Astrocyte (in vitro differentiated cells and primary cell): ENCODE data around the gene FAS. TPM values are rescaled to one million over a fixed set of nuclear protein-coding genes. Genes with fewer than 3 reads are reported as not detected.

ENCODE experiments used
- DNase-seq: peaks from one replicate; pipeline ENCODE4 v3.0.0-alpha.2; 2010; ENCODE audit warnings: low read depth
- FAIRE-seq: peaks from 2 replicates; lab custom pipeline; 2011; peaks lifted over from hg19 to GRCh38; lab: Jason Lieb, UNC
- H2AFZ ChIP-seq: 2 replicates; pipeline ENCODE4 v1.6.0; 2012; ENCODE audit warnings: low read depth, low read length, inconsistent platforms
- H3K27ac ChIP-seq: 2 replicates; pipeline ENCODE4 v1.5.1; 2011; ENCODE audit warnings: low read depth, low read length, inconsistent platforms
- H3K27me3 ChIP-seq: 2 replicates; pipeline ENCODE4 v1.6.0; 2011; ENCODE audit warnings: low read length, inconsistent platforms; ENCODE audit not compliant: insufficient read depth
- H3K36me3 ChIP-seq: 2 replicates; pipeline ENCODE4 v1.5.1; 2011; ENCODE audit warnings: low read length, inconsistent platforms; ENCODE audit not compliant: insufficient read depth
- H3K4me1 ChIP-seq: 2 replicates; pipeline ENCODE4 v1.5.1; 2011; ENCODE audit warnings: low read length, inconsistent platforms; ENCODE audit not compliant: insufficient read depth
- H3K4me2 ChIP-seq: 2 replicates; pipeline ENCODE4 v1.6.0; 2012; ENCODE audit warnings: low read length, inconsistent platforms
- H3K4me3 ChIP-seq: 2 replicates; pipeline ENCODE4 v1.5.1; 2011; ENCODE audit warnings: low read depth, mild to moderate bottlenecking, low read length, inconsistent platforms; ENCODE audit not compliant: insufficient read depth
- H3K79me2 ChIP-seq: 2 replicates; pipeline ENCODE4 v1.6.0; 2012; ENCODE audit warnings: mild to moderate bottlenecking, low read length, inconsistent platforms; ENCODE audit not compliant: insufficient read depth
- H3K9ac ChIP-seq: 2 replicates; pipeline ENCODE4 v1.6.0; 2012; ENCODE audit warnings: mild to moderate bottlenecking, low read length, inconsistent platforms
- H3K9me3 ChIP-seq: 2 replicates; pipeline ENCODE4 v1.5.1; 2012; ENCODE audit warnings: low read depth, mild to moderate bottlenecking, low read length, inconsistent platforms; ENCODE audit not compliant: insufficient read depth
- H4K20me1 ChIP-seq: 2 replicates; pipeline ENCODE4 v1.6.0; 2012; ENCODE audit warnings: low read length, inconsistent platforms; ENCODE audit not compliant: insufficient read depth
- H3K27ac Mint-ChIP-seq: one replicate; pipeline ENCODE4 v1.8.0; 2021; ENCODE audit warnings: mild to moderate bottlenecking, mixed read lengths; ENCODE audit not compliant: unreplicated experiment
- H3K27me3 Mint-ChIP-seq: one replicate; pipeline ENCODE4 v1.8.0; 2021; ENCODE audit warnings: low read depth, mixed read lengths; ENCODE audit not compliant: unreplicated experiment
- H3K36me3 Mint-ChIP-seq: one replicate; pipeline ENCODE4 v1.8.0; 2021; ENCODE audit warnings: low read depth, mixed read lengths; ENCODE audit not compliant: unreplicated experiment
- H3K4me1 Mint-ChIP-seq: one replicate; pipeline ENCODE4 v1.8.0; 2021; ENCODE audit warnings: low read depth, mixed read lengths; ENCODE audit not compliant: unreplicated experiment
- H3K4me3 Mint-ChIP-seq: one replicate; pipeline ENCODE4 v1.8.0; 2021; ENCODE audit warnings: mild to moderate bottlenecking, moderate library complexity, mixed read lengths; ENCODE audit not compliant: unreplicated experiment
- H3K9me3 Mint-ChIP-seq: one replicate; pipeline ENCODE4 v1.8.0; 2021; ENCODE audit warnings: mild to moderate bottlenecking, mixed read lengths; ENCODE audit not compliant: unreplicated experiment
- CTCF ChIP-seq: IDR thresholded peaks from 2 replicates; pipeline ENCODE4 v1.5.1; 2011; ENCODE audit warnings: low read depth, mild to moderate bottlenecking, inconsistent platforms, low read length, moderate library complexity; ENCODE audit not compliant: insufficient read depth
- EZH2 ChIP-seq: IDR thresholded peaks from 2 replicates; pipeline ENCODE4 v1.6.1; 2012; ENCODE audit warnings: mild to moderate bottlenecking, low read length, inconsistent platforms; ENCODE audit not compliant: insufficient read depth
- total RNA-seq: library from RNA; stranded (reverse); gene quantifications from 2 replicates; pipeline ENCODE4 v1.2.1, GENCODE V29; 2021

FAS gene
- total RNA-seq, 1 donor from 2014 or later: 32.6 TPM

GRCh38 chr10:89032141-89032891 is 41.7 kb downstream of the FAS start:
- no peak overlapping the region for H3K27ac ChIP-seq
- H3K36me3 ChIP-seq: no peaks in the 10 kb centered on the region
- H4K20me1 ChIP-seq: no peaks in the 10 kb centered on the region
- H3K27me3 ChIP-seq: no peaks in the 10 kb centered on the region
- Mint-ChIP-seq H3K27ac (no peak overlapping the region), H3K27me3 (peaks cover 8% of the 10 kb centered on the region), H3K9me3 (no peaks in the 10 kb centered on the region), H3K4me1 (peaks cover 13% of the 10 kb centered on the region), H3K4me3 (no peak overlapping the region), H3K36me3 (no peaks in the 10 kb centered on the region)
- FAIRE-seq (peak; percentile 60), DNase-seq (peak; percentile 81)
- no peak for TF ChIP-seq CTCF
- no peak for TF ChIP-seq EZH2
- H3K4me2 ChIP-seq: peak overlapping the region; percentile 74
- no peaks in the 10 kb centered on the region for H3K9me3 ChIP-seq
- peak overlapping the region; percentile 28 for H3K4me3 ChIP-seq
- H2AFZ ChIP-seq: peak overlapping the region; percentile 31
- H3K9ac ChIP-seq: peak overlapping the region; percentile 13
- no peaks in the 10 kb centered on the region for H3K79me2 ChIP-seq
- peaks cover 13% of the 10 kb centered on the region for H3K4me1 ChIP-seq

GRCh38 chr10:89035461-89035860 is 44.9 kb downstream of the FAS start:
- no peak overlapping the region for H2AFZ ChIP-seq
- no peak overlapping the region for H3K27ac ChIP-seq

More at GRCh38 chr10:89035461-89035860, 44.9 kb downstream of the FAS start:
- no peak overlapping the region for H3K4me3 ChIP-seq
- no peaks in the 10 kb centered on the region for H3K36me3 Mint-ChIP-seq
- H3K4me1 Mint-ChIP-seq: peaks cover 13% of the 10 kb centered on the region
- no peak overlapping the region for H3K9ac ChIP-seq
- peaks cover 13% of the 10 kb centered on the region for H3K4me1 ChIP-seq
- no peak for DNase-seq
- no peaks in the 10 kb centered on the region for H4K20me1 ChIP-seq
- H3K27me3 ChIP-seq: no peaks in the 10 kb centered on the region
- no peaks in the 10 kb centered on the region for H3K9me3 Mint-ChIP-seq
- no peak for TF ChIP-seq CTCF
- no peak for TF ChIP-seq EZH2
- H3K9me3 ChIP-seq: no peaks in the 10 kb centered on the region
- H3K79me2 ChIP-seq: no peaks in the 10 kb centered on the region
- H3K4me3 Mint-ChIP-seq: no peak overlapping the region
- peaks cover 3% of the 10 kb centered on the region for H3K27me3 Mint-ChIP-seq
- H3K4me2 ChIP-seq: no peak overlapping the region
- no peaks in the 10 kb centered on the region for H3K36me3 ChIP-seq
- FAIRE-seq: no peak
- no peak overlapping the region for H3K27ac Mint-ChIP-seq
